GM21381 (cell line): ENCODE results near the gene SFTPB.
"Not testable (repeated sequence)": the region's sequence is repeated elsewhere in the genome, so short reads cannot be mapped to it uniquely, and the experiment has no call there.

Source experiments
- ATAC-seq: cut with Tn5 transposase; IDR thresholded peaks from one replicate; pipeline ENCODE4 v1.9.1; 2021; ENCODE audit warnings: mild to moderate bottlenecking, moderate library complexity; ENCODE audit not compliant: unreplicated experiment

SFTPB gene

GRCh38 chr2:85678377-85678776 is 10.4 kb upstream of the SFTPB start:
- ATAC-seq, result no peak

- no peak for ATAC-seq
Measured at GRCh38 chr2:85675866-85676548, 8.0 kb upstream of the SFTPB start.

DNA sequence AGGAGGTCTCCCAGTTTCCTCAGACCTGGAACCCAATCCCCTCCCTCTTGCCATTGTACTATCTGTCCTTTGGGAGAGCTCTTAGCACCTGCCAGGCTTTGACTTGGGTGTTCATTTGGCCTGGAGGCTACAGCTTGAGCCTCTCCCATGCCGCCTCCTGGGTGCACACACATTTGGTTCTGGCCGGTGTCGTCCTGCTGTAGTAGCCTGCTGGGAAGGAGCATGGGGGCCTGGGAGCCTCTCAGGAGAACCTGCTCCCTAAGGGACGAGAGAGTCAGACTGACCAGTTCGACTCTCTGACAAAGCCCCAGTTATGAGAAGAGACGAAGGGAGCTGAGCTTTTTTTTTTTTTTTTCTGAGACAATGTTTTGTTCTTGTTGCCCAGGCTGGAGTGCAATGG is 7.4 kb upstream of the SFTPB start:
- no peak for ATAC-seq

DNA sequence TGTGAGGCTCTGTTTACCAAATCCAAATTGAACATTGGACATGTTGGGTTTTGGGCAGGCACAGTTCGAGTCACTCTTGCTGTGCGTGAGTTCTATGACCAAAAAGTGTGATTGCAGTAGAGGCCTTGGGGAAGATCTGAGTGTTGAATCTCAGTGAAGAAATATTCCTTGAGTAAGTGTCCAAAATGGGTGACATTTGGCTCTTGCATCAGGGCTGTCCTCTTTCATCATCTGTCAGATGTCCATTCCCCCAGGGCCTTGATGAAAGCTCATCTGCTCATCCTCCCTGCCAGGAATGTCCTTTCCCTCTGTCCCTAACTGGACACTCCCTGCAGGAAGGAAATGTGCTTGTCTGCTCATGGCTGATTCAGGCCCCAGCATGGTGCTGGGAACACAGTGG is 6.4 kb upstream of the SFTPB start:
- ATAC-seq, result no peak

DNA sequence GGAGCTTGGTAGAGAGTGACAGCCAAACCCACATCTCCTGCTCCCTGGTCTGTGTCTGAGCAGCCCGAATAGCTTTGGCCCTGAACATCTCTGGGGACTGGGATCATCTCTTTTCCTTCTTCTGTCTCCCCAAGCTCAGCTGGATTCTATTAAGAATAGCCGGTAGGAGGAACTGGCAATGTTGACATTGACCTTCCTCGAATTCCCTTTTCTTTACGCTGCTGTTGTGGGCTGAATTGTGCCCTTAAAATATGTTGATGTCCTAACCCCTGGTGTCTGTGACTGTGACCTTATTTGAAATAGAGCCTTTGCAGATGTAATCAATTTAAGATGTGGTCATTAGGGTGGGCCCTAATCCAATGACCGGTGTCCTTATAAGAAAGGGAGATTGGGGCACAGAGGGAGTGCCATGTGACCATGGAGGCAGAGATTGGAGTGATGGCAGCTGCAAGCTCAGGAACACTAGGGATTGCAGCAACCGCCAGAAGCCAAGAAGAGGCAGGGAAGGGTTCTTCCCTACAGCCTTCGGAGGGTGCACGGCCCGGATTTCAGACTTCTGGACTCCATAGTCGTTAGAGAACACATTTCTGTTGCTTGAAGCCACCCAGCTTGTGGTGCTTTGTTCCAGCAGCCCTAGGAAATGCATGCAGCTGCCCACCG is 5.8 kb upstream of the SFTPB start:
- ATAC-seq, result no peak

GRCh38 chr2:85672456-85672855 is 4.5 kb upstream of the SFTPB start:
- no peak for ATAC-seq

GRCh38 chr2:85670416-85670815 is 2.4 kb upstream of the SFTPB start:
- not testable (repeated sequence) for ATAC-seq

- ATAC-seq, result peak; percentile 74
Measured at GRCh38 chr2:85669549-85669948, 1.6 kb upstream of the SFTPB start.

GRCh38 chr2:85668857-85669142 is 801 bp upstream of the SFTPB start:
- ATAC-seq, result no peak

DNA sequence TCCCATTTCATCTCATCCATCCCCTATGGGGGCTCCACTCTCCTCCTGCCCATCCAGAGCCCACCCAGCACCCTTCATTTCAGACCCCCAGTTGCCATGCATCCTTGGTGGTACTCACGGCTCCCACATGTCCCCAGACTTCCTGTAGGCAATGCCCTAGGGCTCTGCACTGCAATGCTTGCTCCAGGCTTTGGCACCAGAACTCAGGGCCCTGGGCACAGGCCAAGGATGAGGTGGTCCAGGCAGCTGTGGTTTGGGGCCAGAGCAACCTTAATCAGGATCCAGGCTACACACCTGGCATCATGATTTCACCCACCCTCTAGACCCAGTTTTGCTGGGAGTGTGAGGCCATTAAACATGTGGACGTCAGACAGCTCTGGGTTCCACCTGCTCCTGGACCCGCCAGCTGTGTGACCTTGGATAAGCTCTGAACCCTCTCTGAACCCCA is 414 bp downstream of the SFTPB start:
- ATAC-seq, result no peak

DNA sequence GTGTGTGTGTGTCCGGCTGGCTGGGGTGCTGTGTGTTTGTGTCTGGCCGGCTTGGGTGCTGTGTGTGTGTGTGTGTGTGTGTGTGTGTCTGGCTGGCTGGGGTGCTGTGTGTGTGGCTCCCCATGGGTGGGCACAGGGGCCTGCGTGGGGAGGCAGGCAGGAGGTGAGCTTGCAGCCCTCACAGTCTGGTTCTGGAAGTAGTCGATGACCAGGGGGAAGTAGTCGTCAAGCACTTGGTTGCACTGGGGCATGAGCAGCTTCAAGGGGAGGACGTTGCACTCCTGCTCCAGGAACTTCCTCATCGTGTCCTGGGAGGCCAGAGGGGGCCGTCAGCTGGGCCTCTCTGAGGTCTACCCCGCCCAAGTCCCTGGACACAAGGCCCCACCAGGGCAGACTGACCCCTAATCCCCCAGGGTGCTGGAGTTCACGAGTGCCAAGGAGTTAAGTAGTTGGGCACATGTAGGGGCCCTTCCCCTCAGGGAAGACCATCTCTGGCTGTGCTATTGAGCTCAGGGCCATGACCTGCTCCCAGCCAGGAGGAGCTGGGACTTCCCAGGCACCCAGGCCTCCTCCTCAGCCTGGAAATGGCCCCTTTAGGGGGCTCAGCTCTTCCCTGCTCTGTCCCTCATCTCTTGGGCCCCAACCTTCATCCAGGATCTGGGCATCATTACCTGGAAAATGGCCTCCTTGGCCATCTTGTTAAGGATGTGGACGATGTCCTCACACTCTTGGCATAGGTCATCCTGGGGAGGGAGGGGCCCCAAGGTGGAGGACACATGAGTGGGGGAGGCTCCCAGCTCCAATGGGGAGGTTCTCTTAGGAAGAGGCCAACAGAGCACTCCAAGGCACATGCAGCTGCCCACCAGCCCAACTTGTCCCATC is 1.3 kb downstream of the SFTPB start:
- no peak for ATAC-seq

GRCh38 chr2:85666016-85666415 is 2.0 kb downstream of the SFTPB start:
- no peak for ATAC-seq

DNA sequence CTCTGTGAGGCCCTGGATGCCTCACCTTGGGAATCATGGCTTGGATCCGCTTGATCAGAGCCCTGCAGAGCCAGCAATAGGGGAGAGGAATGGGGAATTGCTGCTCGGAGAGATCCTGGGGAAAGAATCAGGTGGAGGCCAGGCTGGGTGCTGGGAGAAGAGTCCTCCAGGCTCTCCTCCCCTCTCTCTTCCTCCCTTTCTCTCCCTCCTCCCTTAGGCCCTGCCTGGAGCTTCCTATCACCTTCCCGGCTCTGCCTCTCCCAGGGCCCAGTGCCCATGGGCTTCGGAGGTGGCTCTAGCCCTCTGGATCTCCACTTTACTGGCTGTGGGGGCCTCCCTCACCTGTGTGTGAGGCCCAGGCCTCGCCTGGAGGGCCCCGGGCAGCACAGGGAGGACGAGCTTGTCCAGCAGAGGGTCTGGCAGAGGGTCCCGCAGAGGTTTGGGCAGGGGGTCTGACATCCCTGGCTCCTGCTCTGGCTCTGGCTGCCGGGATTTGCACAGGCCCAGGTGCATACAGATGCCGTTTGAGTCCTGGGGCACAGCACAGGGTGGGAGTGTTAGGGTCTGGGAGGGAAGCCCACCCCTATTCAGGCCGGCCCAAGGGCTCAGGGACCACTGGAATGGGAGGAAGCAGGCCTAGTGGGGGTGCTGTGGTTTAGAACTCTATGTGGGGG is 2.6 kb downstream of the SFTPB start:
- ATAC-seq, result no peak

GRCh38 chr2:85663594-85664565 is 4.1 kb downstream of the SFTPB start:
- no peak for ATAC-seq

DNA sequence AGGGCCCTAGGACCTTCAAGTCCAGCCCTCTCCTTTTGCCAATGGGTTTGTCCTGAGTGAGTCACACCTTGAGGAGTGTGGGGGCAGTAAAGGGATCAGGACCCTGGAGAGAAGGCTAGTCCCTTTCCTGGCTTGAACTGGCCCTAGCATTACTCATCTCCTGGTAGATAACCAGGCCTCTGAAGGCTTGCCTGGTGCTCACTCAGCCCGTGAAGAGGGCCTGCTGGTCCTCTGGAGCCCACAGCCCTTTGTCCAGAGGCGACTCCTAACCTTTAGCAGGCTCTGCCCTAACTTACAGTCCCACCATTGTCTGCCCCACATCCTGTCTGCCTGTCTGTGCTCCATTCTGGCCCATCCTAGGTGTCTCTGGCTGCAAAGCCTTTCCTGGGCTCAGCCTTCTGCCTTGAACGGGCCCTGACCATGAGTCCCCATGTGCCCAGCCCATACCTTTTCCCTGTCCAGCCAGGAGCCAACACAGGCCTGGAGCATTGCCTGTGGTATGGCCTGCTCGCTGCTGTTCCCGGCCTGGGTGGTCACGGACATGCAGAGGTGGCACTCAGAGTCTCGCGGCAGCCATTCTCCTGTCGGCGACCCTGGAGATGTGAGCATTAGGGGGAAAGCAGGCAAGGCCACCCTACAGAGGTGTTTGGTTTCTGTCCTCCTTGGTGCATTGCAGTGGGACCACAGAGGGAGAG is 5.0 kb downstream of the SFTPB start:
- no peak for ATAC-seq

DNA sequence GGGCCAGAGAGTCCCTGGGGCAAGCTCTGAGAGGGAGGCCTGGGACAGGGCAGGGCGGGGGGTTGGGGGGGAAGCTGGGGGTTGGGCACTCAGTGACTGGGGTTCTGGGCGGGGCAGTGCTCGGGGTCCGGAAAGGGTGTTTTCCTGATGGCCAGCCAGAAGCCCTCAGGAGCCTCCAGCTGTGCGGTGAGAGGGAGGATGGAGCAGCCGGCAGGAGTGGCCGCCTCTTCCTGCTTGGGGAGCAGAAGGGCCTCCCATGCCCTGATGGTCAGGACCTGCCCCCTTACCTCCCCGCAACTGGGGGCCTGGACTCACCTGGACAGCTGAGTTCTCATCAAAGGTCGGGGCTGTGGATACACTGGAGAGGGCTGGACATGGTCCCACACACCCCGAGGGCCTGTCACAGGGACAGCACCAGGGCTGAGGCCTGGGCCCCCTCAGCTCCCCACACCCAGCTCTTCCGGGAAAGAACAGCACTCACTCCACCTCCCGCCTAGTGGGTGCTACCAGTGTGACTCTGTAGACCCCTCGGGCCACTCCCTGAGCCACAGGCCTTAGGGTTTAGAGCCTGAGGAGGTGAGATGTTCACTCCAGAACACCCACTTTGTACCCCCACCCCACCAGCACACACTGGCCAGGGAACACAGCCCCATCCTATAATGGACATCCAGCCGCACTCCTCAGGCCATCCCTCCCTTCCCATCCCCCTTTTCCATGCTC is 6.7 kb downstream of the SFTPB start:
- ATAC-seq, result no peak

- ATAC-seq, result no peak
Measured at GRCh38 chr2:85660725-85661124, 7.3 kb downstream of the SFTPB start.

DNA sequence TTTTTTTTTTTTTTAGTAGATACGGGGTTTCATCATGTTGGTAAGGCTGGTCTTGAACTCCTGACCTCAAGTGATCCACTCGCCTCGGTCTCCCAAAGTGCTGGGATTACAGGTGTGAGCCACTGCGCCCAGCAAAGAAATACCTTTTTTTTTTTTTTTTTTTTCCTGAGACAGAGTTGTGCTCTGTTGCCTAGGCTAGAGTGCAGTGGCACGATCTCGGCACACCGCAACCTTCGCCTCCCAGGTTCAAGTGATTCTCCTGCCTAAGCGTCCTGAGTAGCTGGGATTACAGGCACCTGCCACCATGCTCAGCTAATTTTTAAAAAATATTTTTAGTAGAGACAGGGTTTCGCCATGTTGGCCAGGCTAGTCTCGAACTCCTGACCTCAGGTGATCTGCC is 7.7 kb downstream of the SFTPB start:
- not testable (repeated sequence) for ATAC-seq
